Natural killer cell (primary cell): ENCODE results near the gene ROBO3. TPM values are rescaled to one million over a fixed set of nuclear protein-coding genes. Genes with fewer than 3 reads are reported as not detected.

Experiments used
- ATAC-seq, 3 donors: fragments of 150-1000 bp in 2 of 3; fragments of 200-7000 bp in 1 of 3; cut with Tn5 transposase; 1 replicate in 1 of 3; 2 replicates in 2 of 3; pipeline ENCODE4 v1.10.0; 2021; ENCODE audit warnings: mild to moderate bottlenecking in 2 of 3, moderate library complexity in 2 of 3
- DNase-seq, 2 donors: peaks; one replicate each; pipeline versions ENCODE4 v3.0.0 to v3.0.0-alpha.2; 2013 to 2021; ENCODE audit warnings: mixed read lengths in 1 of 2
- H3K27ac ChIP-seq: one replicate; pipeline ENCODE4 v1.5.1; 2013; ENCODE audit warnings: mild to moderate bottlenecking, low read length
- H3K27me3 ChIP-seq: one replicate; pipeline ENCODE4 v1.6.1; 2013; ENCODE audit warnings: low read length; ENCODE audit not compliant: control insufficient read depth, insufficient read depth
- H3K36me3 ChIP-seq: one replicate; pipeline ENCODE4 v1.6.1; 2013; ENCODE audit warnings: low read length; ENCODE audit not compliant: control insufficient read depth, insufficient read depth
- H3K4me1 ChIP-seq: one replicate; pipeline ENCODE4 v1.6.1; 2013; ENCODE audit warnings: low read length; ENCODE audit not compliant: control insufficient read depth, insufficient read depth
- H3K4me3 ChIP-seq: one replicate; pipeline ENCODE4 v1.5.1; 2013; ENCODE audit warnings: low read length
- H3K9me3 ChIP-seq: one replicate; pipeline ENCODE4 v1.6.1; 2013; ENCODE audit warnings: low read length; ENCODE audit not compliant: control insufficient read depth, insufficient read depth
- H3K27ac Mint-ChIP-seq, 2 donors: one replicate each; pipeline ENCODE4 v1.8.0; 2022; ENCODE audit warnings: mild to moderate bottlenecking in 2 of 2, mixed read lengths in 2 of 2, moderate library complexity in 1 of 2
- H3K27me3 Mint-ChIP-seq, 2 donors: one replicate each; pipeline ENCODE4 v1.8.0; 2022; ENCODE audit warnings: low read depth in 2 of 2, mixed read lengths in 2 of 2
- H3K36me3 Mint-ChIP-seq: one replicate; pipeline ENCODE4 v1.8.0; 2022; ENCODE audit warnings: mixed read lengths
- H3K4me1 Mint-ChIP-seq, 2 donors: one replicate each; pipeline ENCODE4 v1.8.0; 2022; ENCODE audit warnings: mixed read lengths in 2 of 2
- H3K4me3 Mint-ChIP-seq: one replicate; pipeline ENCODE4 v1.8.0; 2022; ENCODE audit warnings: mild to moderate bottlenecking, moderate library complexity, mixed read lengths
- H3K9me3 Mint-ChIP-seq, 2 donors: one replicate each; pipeline ENCODE4 v1.8.0; 2022; ENCODE audit warnings: mixed read lengths in 2 of 2
- CTCF ChIP-seq: fragments of 200-600 bp; IDR thresholded peaks from one replicate; pipeline ENCODE4 v1.8.0; 2022; ENCODE audit warnings: antibody characterized with exemption
- WGBS: methylation state at CpG from one replicate; pipeline ENCODE4 v1.1.7; 2013; ENCODE audit warnings: missing lambda C conversion rate; ENCODE audit not compliant: insufficient coverage; 5-methylcytosine and 5-hydroxymethylcytosine counted together
- intact Hi-C: fragments of 100-400 bp; cut with micrococcal nuclease; formaldehyde crosslinking; loops from one replicate; pipeline ENCODE4 v1.14.2; 2022
- total RNA-seq, 4 donors: library from RNA; stranded (reverse); fragments of 120-200 nt in 1 of 4; gene quantifications; one replicate each; pipeline versions ENCODE4 v1.2.3 to v1.2.4, GENCODE V29; 2013 to 2022

ROBO3 gene
- total RNA-seq, 3 donors from 2014 or later (not counting 1 experiment from before 2014, with no cell fraction given): 16.9 to 23.8 (median 22.7) TPM

GRCh38 chr11:124843616-124843910, 21.7 kb upstream of the ROBO3 start:
- peaks cover 74 to 92% of the 10 kb centered on the region in 2 donors for H3K27me3 Mint-ChIP-seq
- no peaks in the 10 kb centered on the region for H3K36me3 ChIP-seq
- H3K9me3 ChIP-seq: no peaks in the 10 kb centered on the region
- no peak for DNase-seq
- H3K27me3 ChIP-seq: peaks cover 63% of the 10 kb centered on the region
- peaks cover 0 to 4% of the 10 kb centered on the region in 2 donors for H3K4me1 Mint-ChIP-seq
- H3K4me1 ChIP-seq: peaks cover 8% of the 10 kb centered on the region
- WGBS: 15% methylated on average over 8 of the region's 8 CpGs
- H3K27ac ChIP-seq: no peak overlapping the region
- H3K4me3 ChIP-seq: no peak overlapping the region
- no peak overlapping the region for H3K27ac Mint-ChIP-seq
- no peak for ATAC-seq
- no peaks in the 10 kb centered on the region for H3K36me3 Mint-ChIP-seq
- no peak for TF ChIP-seq CTCF
- H3K4me3 Mint-ChIP-seq: no peak overlapping the region
- intact Hi-C loops: no loop called here
- no peaks in the 10 kb centered on the region for H3K9me3 Mint-ChIP-seq

- Mint-ChIP-seq H3K4me3 (no peak overlapping the region), H3K36me3 (no peaks in the 10 kb centered on the region), H3K4me1 (peaks cover 0 to 4% of the 10 kb centered on the region in 2 donors), H3K9me3 (no peaks in the 10 kb centered on the region), H3K27ac (no peak overlapping the region), H3K27me3 (peaks cover 75 to 94% of the 10 kb centered on the region in 2 donors)
- intact Hi-C loops: no loop called here
- Histone ChIP-seq H3K9me3 (no peaks in the 10 kb centered on the region), H3K4me3 (no peak overlapping the region), H3K36me3 (no peaks in the 10 kb centered on the region), H3K27me3 (peaks cover 60% of the 10 kb centered on the region), H3K27ac (no peak overlapping the region), H3K4me1 (peaks cover 3% of the 10 kb centered on the region)
- ATAC-seq (no peak), DNase-seq (no peak)
- no peak for TF ChIP-seq CTCF
- WGBS: 13% methylated on average over 5 of the region's 8 CpGs
These were observed 20.6 kb upstream of the ROBO3 start for GRCh38 chr11:124844664-124845079.

GRCh38 chr11:124846070-124846673, 19.1 kb upstream of the ROBO3 start:
- no peak overlapping the region for H3K27ac Mint-ChIP-seq
- no peak for ATAC-seq
- 19% methylated on average over 8 of the region's 11 CpGs for WGBS

More at GRCh38 chr11:124846070-124846673, 19.1 kb upstream of the ROBO3 start:
- Mint-ChIP-seq H3K36me3 (no peaks in the 10 kb centered on the region), H3K4me1 (no peaks in the 10 kb centered on the region), H3K9me3 (no peaks in the 10 kb centered on the region), H3K27me3 (peaks cover 73 to 92% of the 10 kb centered on the region in 2 donors), H3K4me3 (no peak overlapping the region)
- TF ChIP-seq CTCF: no peak
- Histone ChIP-seq H3K36me3 (no peaks in the 10 kb centered on the region), H3K9me3 (no peaks in the 10 kb centered on the region), H3K27me3 (peaks cover 49% of the 10 kb centered on the region), H3K27ac (no peak overlapping the region), H3K4me1 (no peaks in the 10 kb centered on the region), H3K4me3 (no peak overlapping the region)
- no peak for DNase-seq
- intact Hi-C loops: no loop called here
